ENCODE measurements around the gene PRAMEF7. TPM values are rescaled to one million over a fixed set of nuclear protein-coding genes. Genes with fewer than 3 reads are reported as not detected.
"Not testable (repeated sequence)": the region's sequence is repeated elsewhere in the genome, so short reads cannot be mapped to it uniquely, and the experiment has no call there.

Gene PRAMEF7
- total RNA-seq (2014; rRNA removed; shearing (Covaris generic)) (not detected in 2 replicates), polyA plus RNA-seq (2016; fragmentation: Nextera tagmentation; extraction: Ambion mirVana) (not detected in 2 replicates)
- long read RNA-seq = 0 reads

DNA sequence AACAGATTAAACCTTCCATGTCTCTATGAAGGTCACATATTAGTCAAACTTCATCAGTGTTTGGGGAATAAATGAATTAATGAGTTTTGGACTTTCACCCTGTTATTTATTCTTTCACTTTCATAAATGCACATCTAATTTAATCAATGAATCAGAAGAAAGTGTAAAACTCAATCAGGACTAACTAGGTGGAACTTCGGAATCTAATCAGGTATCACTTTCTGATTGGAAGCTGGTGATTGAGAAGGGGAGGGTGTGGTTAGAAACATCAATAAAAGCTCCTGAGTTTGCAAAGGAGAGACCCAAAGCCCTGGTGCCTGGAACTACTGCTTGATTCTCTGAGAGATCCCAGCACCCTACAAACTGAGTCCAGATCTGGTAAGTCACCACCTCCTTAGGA, at the start of gene PRAMEF7:
Gene PRAMEF7 (plus strand): TSS at position 301 of the 400 bp plus-strand sequence. CDS start 1,083 bp downstream, outside the sequence.
- not testable (repeated sequence) for ATAC-seq; H3F3A ChIP-seq (replicated peaks; ENCODE audit: low read depth); H3K27me3 Mint-ChIP-seq (ENCODE audit: insufficient read depth, low read depth, poor library complexity); H3K4me1 ChIP-seq (ENCODE audit: insufficient read depth); H3K4me3 Mint-ChIP-seq; H3K27me3 ChIP-seq (ENCODE audit: insufficient read depth); H3K36me3 Mint-ChIP-seq (ENCODE audit: low read depth); H3K27ac ChIP-seq (ENCODE audit: low read depth); H3K36me3 ChIP-seq (ENCODE audit: insufficient read depth); H3K27ac Mint-ChIP-seq; H3K4me3 ChIP-seq; H3K9me3 Mint-ChIP-seq; H3K4me2 ChIP-seq; DNase-seq (ENCODE audit: low spot score); H3K9me2 ChIP-seq (ENCODE audit: insufficient read depth); H3K79me2 ChIP-seq (replicated peaks; ENCODE audit: insufficient read depth); H4K20me1 ChIP-seq (replicated peaks; ENCODE audit: insufficient read depth); H2AFZ ChIP-seq; H3K4me1 Mint-ChIP-seq

DNA sequence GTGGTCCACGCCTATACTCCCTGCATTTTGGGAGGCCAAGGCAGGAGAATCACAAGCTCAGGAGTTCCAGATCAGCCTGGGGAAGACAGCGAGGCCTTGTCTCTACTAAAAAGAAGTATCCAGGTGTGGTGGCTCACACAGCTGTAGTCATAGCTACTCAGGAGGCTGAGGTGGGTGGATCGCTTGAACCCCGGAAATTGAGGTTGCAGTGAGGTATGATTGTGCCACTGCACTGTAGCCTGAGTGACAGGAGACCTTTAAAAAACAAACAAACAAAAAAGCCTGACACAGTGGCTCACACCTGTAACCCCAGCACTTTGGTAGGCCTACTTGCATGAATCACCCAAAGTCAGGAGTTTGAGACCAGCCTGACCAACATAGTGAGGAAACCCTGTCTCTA, 38.0 kb upstream of the PRAMEF7 start:
- H3K36me3 Mint-ChIP-seq (ENCODE audit: low read depth); H3K27me3 ChIP-seq (ENCODE audit: insufficient read depth); H3K27ac ChIP-seq (ENCODE audit: low read depth); H4K20me1 ChIP-seq (replicated peaks; ENCODE audit: insufficient read depth); H2AFZ ChIP-seq; H3K4me2 ChIP-seq; H3K27ac Mint-ChIP-seq; H3K4me3 ChIP-seq; H3K36me3 ChIP-seq (ENCODE audit: insufficient read depth); ATAC-seq; H3K79me2 ChIP-seq (replicated peaks; ENCODE audit: insufficient read depth); H3F3A ChIP-seq (replicated peaks; ENCODE audit: low read depth); H3K27me3 Mint-ChIP-seq (ENCODE audit: insufficient read depth, low read depth, poor library complexity); H3K4me1 Mint-ChIP-seq; H3K4me1 ChIP-seq (ENCODE audit: insufficient read depth); DNase-seq (ENCODE audit: low spot score); H3K4me3 Mint-ChIP-seq; H3K9me2 ChIP-seq (ENCODE audit: insufficient read depth): not testable (repeated sequence)
- H3K9me3 Mint-ChIP-seq = peaks cover 21% of the 10 kb centered on the region

DNA sequence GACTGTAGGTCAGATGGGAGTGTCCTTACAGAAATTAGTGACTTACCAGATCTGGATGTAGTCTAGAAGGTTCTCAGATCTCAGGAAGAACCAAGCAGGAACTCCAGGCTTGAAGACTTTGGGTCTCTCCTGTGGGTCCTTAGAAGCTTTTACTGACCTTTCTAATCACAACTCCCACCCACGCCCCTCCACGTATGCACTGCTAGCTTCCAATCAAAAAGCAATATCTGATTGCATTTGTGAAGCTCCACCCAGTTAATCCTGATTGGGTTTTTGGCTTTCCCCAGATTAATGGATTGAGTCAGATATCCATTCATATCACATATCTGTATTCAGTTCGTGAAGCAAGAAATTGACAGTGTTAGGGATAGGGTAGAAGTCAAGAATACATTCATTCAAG, 30.3 kb upstream of the PRAMEF7 start, which contains the start of gene PRAMEF4:
Gene PRAMEF4 (minus strand): TSS at position 101 of the 400 bp plus-strand sequence. CDS start 2,807 bp downstream, outside the sequence.
- not testable (repeated sequence) for H3K27me3 ChIP-seq (ENCODE audit: insufficient read depth); H3K36me3 ChIP-seq (ENCODE audit: insufficient read depth); H3K4me1 Mint-ChIP-seq; H3K79me2 ChIP-seq (replicated peaks; ENCODE audit: insufficient read depth); H3K27me3 Mint-ChIP-seq (ENCODE audit: insufficient read depth, low read depth, poor library complexity); H3K9me2 ChIP-seq (ENCODE audit: insufficient read depth); H3F3A ChIP-seq (replicated peaks; ENCODE audit: low read depth); H4K20me1 ChIP-seq (replicated peaks; ENCODE audit: insufficient read depth); H2AFZ ChIP-seq; H3K27ac ChIP-seq (ENCODE audit: low read depth); H3K4me1 ChIP-seq (ENCODE audit: insufficient read depth); H3K4me2 ChIP-seq; DNase-seq (ENCODE audit: low spot score); H3K4me3 ChIP-seq; ATAC-seq; H3K27ac Mint-ChIP-seq; H3K4me3 Mint-ChIP-seq; H3K36me3 Mint-ChIP-seq (ENCODE audit: low read depth)
- H3K9me3 Mint-ChIP-seq = peaks cover 30% of the 10 kb centered on the region

DNA sequence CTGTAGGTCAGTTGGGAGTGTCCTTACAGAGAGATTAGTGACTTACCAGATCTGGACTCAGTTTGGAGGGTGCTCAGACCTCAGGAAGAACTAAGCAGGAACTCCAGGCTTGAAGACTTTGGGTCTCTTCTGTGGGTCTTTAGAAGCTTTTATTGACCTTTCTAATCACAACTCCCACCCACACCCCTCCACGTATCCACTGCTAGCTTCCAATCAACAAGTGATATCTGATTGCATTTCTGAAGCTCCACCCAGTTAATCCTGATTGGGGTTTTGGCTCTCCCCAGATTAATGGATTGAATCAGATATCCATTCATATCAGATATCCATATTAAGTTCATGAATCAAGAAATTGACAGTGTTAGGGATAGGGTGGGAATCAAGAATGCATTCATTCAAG, 18.2 kb upstream of the PRAMEF7 start, which contains the start of gene PRAMEF10:
Gene PRAMEF10 (minus strand): TSS at position 101 of the 400 bp plus-strand sequence. CDS start 2,423 bp downstream, outside the sequence.
- not testable (repeated sequence) for H2AFZ ChIP-seq; H3K9me2 ChIP-seq (ENCODE audit: insufficient read depth); H3K4me3 ChIP-seq; H4K20me1 ChIP-seq (replicated peaks; ENCODE audit: insufficient read depth); H3K36me3 Mint-ChIP-seq (ENCODE audit: low read depth); H3K27me3 ChIP-seq (ENCODE audit: insufficient read depth); ATAC-seq; H3K4me2 ChIP-seq; H3K36me3 ChIP-seq (ENCODE audit: insufficient read depth); H3K4me1 ChIP-seq (ENCODE audit: insufficient read depth); H3K27ac Mint-ChIP-seq; H3K9me3 Mint-ChIP-seq; H3K27me3 Mint-ChIP-seq (ENCODE audit: insufficient read depth, low read depth, poor library complexity); H3K4me3 Mint-ChIP-seq; DNase-seq (ENCODE audit: low spot score); H3K27ac ChIP-seq (ENCODE audit: low read depth); H3F3A ChIP-seq (replicated peaks; ENCODE audit: low read depth); H3K79me2 ChIP-seq (replicated peaks; ENCODE audit: insufficient read depth); H3K4me1 Mint-ChIP-seq

DNA sequence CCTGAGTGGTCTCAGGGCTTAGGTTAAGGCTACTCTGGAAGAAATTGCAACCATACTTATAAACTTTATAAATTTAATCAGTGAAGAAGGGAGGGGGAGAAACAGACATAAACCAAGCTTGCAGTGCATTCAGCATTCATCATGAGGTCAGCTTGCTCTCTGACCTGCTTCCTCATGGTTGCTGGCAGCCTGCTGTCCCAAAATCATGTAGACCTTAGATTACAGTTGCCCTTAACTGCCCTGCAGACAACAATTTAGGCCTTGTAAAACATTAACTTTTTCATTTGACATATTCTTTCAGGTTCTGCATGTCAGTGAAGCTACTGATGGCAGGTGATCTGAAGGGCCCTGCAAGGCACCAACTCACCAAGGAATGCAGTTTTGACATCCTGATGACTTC, 17.2 kb upstream of the PRAMEF7 start:
- DNase-seq (ENCODE audit: low spot score); H3K4me3 ChIP-seq; H3F3A ChIP-seq (replicated peaks; ENCODE audit: low read depth); H3K27ac Mint-ChIP-seq; H2AFZ ChIP-seq; H3K36me3 ChIP-seq (ENCODE audit: insufficient read depth); H3K27me3 Mint-ChIP-seq (ENCODE audit: insufficient read depth, low read depth, poor library complexity); H4K20me1 ChIP-seq (replicated peaks; ENCODE audit: insufficient read depth); H3K4me3 Mint-ChIP-seq; H3K9me2 ChIP-seq (ENCODE audit: insufficient read depth); H3K27ac ChIP-seq (ENCODE audit: low read depth); H3K36me3 Mint-ChIP-seq (ENCODE audit: low read depth); H3K27me3 ChIP-seq (ENCODE audit: insufficient read depth); ATAC-seq; H3K4me1 Mint-ChIP-seq; H3K9me3 Mint-ChIP-seq; H3K4me1 ChIP-seq (ENCODE audit: insufficient read depth); H3K4me2 ChIP-seq; H3K79me2 ChIP-seq (replicated peaks; ENCODE audit: insufficient read depth): not testable (repeated sequence)

DNA sequence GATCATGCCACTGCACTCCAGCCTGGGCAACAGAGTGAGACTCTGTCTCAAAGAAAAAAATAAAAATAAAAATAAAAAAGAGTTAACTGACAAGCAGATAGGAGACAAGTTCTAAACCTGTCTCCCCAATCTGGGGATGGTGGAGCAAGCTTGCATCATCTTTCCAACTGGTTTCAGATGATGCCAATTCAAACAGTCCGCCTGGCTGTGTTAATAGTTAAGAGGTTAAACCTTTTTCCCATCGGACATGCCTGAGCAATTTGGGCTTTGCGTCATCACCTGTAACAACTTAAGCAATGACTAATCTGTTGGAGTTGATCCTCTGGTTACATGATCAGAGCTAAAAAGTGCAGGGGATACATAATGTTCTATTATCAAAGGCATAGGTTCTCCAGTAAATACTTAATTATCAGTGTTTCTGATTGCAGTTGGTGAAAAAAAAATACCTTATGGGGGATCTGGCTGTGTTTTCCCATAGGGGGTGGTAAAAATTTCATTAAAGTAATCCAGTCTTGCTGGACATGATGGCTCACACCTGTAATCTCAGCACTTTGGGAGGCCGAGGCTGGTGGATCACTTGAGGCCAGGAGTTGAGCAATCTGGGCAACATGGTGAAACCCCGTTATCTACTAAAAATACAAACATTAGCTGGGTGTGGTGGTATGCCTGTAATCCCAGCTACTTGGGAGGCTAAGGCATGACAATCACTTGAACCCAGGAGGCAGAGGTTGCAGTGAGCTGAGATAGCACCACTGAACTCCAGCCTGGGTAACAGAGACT, 12.4 kb upstream of the PRAMEF7 start:
- H3K36me3 Mint-ChIP-seq (ENCODE audit: low read depth); H3K27me3 Mint-ChIP-seq (ENCODE audit: insufficient read depth, low read depth, poor library complexity); H3K4me3 Mint-ChIP-seq; H3K79me2 ChIP-seq (replicated peaks; ENCODE audit: insufficient read depth); H3K27ac ChIP-seq (ENCODE audit: low read depth); DNase-seq (ENCODE audit: low spot score); H3K9me3 Mint-ChIP-seq; H3K4me2 ChIP-seq; H3K36me3 ChIP-seq (ENCODE audit: insufficient read depth); H3K9me2 ChIP-seq (ENCODE audit: insufficient read depth); H3K4me3 ChIP-seq; H3K27ac Mint-ChIP-seq; ATAC-seq; H3K4me1 Mint-ChIP-seq; H2AFZ ChIP-seq; H3K4me1 ChIP-seq (ENCODE audit: insufficient read depth); H3F3A ChIP-seq (replicated peaks; ENCODE audit: low read depth); H3K27me3 ChIP-seq (ENCODE audit: insufficient read depth); H4K20me1 ChIP-seq (replicated peaks; ENCODE audit: insufficient read depth): not testable (repeated sequence)

Measured in GM23338 (cell line).